CD8-positive, alpha-beta memory T cell (primary cell): ENCODE data around the gene KCNT1. TPM values are rescaled to one million over a fixed set of nuclear protein-coding genes. Genes with fewer than 3 reads are reported as not detected.
A peak's percentile ranks its signal among the peaks of the same experiment; 100 is the strongest.

Experiments
- CTCF ChIA-PET: fragments of 350-600 bp; sonication (Branson Sonifier 250); formaldehyde crosslinking; loops from one replicate; lab custom pipeline; 2021; ENCODE audit warnings: antibody characterized with exemption; lab: Charles Lee
- POLR2A ChIA-PET: fragments of 350-600 bp; sonication (Branson Sonifier 250); formaldehyde crosslinking; loops from one replicate; lab custom pipeline; 2021; ENCODE audit warnings: antibody characterized with exemption; lab: Charles Lee
- DNase-seq, 5 donors: peaks; one replicate each; pipeline versions ENCODE4 v3.0.0 to v3.0.0-alpha.2; 2020 to 2022; ENCODE audit warnings: mixed read lengths in 1 of 5
- H3K27ac ChIP-seq: one replicate; pipeline ENCODE4 v1.7.0; 2013; ENCODE audit warnings: low read depth, mild to moderate bottlenecking, low read length, moderate library complexity
- H3K27me3 ChIP-seq: 2 replicates; pipeline ENCODE4 v1.7.0; 2013; ENCODE audit warnings: low read length, mild to moderate bottlenecking; ENCODE audit not compliant: insufficient read depth, poor library complexity, severe bottlenecking
- H3K36me3 ChIP-seq: 2 replicates; pipeline ENCODE4 v1.7.0; 2013; ENCODE audit warnings: mild to moderate bottlenecking, low read length, moderate library complexity; ENCODE audit not compliant: insufficient read depth
- H3K4me1 ChIP-seq: 2 replicates; pipeline ENCODE4 v1.7.0; 2013; ENCODE audit warnings: mild to moderate bottlenecking, low read length, moderate library complexity; ENCODE audit not compliant: insufficient read depth
- H3K4me3 ChIP-seq: 2 replicates; pipeline ENCODE4 v1.7.0; 2013; ENCODE audit warnings: mild to moderate bottlenecking, low read length
- H3K9me3 ChIP-seq: 2 replicates; pipeline ENCODE4 v1.7.0; 2013; ENCODE audit warnings: mild to moderate bottlenecking, low read length
- H3K27ac Mint-ChIP-seq, 8 donors: one replicate each; pipeline ENCODE4 v1.8.0; 2020 to 2021; ENCODE audit warnings: mixed read lengths in 8 of 8, mild to moderate bottlenecking in 6 of 8, inconsistent platforms in 3 of 8, moderate library complexity in 3 of 8
- H3K27me3 Mint-ChIP-seq, 2 donors: one replicate each; pipeline ENCODE4 v1.8.0; 2020 to 2021; ENCODE audit warnings: mixed read lengths in 2 of 2, mild to moderate bottlenecking in 1 of 2, moderate library complexity in 1 of 2
- H3K36me3 Mint-ChIP-seq, 3 donors: one replicate each; pipeline ENCODE4 v1.8.0; 2020 to 2021; ENCODE audit warnings: mixed read lengths in 3 of 3, inconsistent platforms in 1 of 3, mild to moderate bottlenecking in 1 of 3
- H3K4me1 Mint-ChIP-seq, 3 donors: one replicate each; pipeline ENCODE4 v1.8.0; 2020 to 2021; ENCODE audit warnings: mixed read lengths in 3 of 3, inconsistent platforms in 1 of 3, mild to moderate bottlenecking in 1 of 3
- H3K4me3 Mint-ChIP-seq, 7 donors: one replicate each; pipeline ENCODE4 v1.8.0; 2020 to 2021; ENCODE audit warnings: mixed read lengths in 7 of 7, mild to moderate bottlenecking in 6 of 7, moderate library complexity in 4 of 7, inconsistent platforms in 2 of 7
- H3K9me3 Mint-ChIP-seq, 5 donors: one replicate each; pipeline ENCODE4 v1.8.0; 2020 to 2022; ENCODE audit warnings: mixed read lengths in 5 of 5, mild to moderate bottlenecking in 3 of 5, moderate library complexity in 2 of 5, inconsistent platforms in 1 of 5
- polyA plus RNA-seq: library from polyadenylated mRNA; unstranded; fragments of 300-500 nt; fragmentation: Illumina TruSeq; gene quantifications from one replicate; pipeline ENCODE4 v1.2.3, GENCODE V29; 2021
- total RNA-seq, 2 experiments: library from RNA; stranded (reverse); gene quantifications; one replicate each; pipeline ENCODE4 v1.2.3, GENCODE V29; 2021

The KCNT1 gene
- total and polyA plus RNA-seq, 3 experiments from 2014 or later, result 0.16 TPM; not detected in 2

- no peak for DNase-seq
- Histone ChIP-seq H3K4me1 (no peaks in the 10 kb centered on the region), H3K9me3 (no peaks in the 10 kb centered on the region), H3K36me3 (no peaks in the 10 kb centered on the region), H3K4me3 (no peak overlapping the region), H3K27me3 (no peaks in the 10 kb centered on the region), H3K27ac (no peak overlapping the region)
- ChIA-PET POLR2A (no interaction called here), CTCF (no interaction called here)
- no peak overlapping the region for H3K4me3 Mint-ChIP-seq
- no peak overlapping the region for H3K27ac Mint-ChIP-seq
- peaks cover 6 to 19% (median 10%) of the 10 kb centered on the region in 3 donors for H3K36me3 Mint-ChIP-seq
- no peaks in the 10 kb centered on the region for H3K27me3 Mint-ChIP-seq
- peaks cover 0 to 2% (median 0%) of the 10 kb centered on the region in 5 donors for H3K9me3 Mint-ChIP-seq
- peaks cover 6 to 20% (median 20%) of the 10 kb centered on the region in 3 donors for H3K4me1 Mint-ChIP-seq
Measured at GRCh38 chr9:135835131-135835530, 133.1 kb downstream of the KCNT1 start.

- Mint-ChIP-seq H3K4me3 (no peak overlapping the region), H3K9me3 (peaks cover 3 to 7% (median 7%) of the 10 kb centered on the region in 5 donors), H3K27ac (no peak overlapping the region), H3K27me3 (no peaks in the 10 kb centered on the region), H3K36me3 (peaks cover 10 to 24% (median 17%) of the 10 kb centered on the region in 3 donors), H3K4me1 (peaks cover 7 to 10% (median 7%) of the 10 kb centered on the region in 3 donors)
- H3K27me3 ChIP-seq, result no peaks in the 10 kb centered on the region
- H3K4me1 ChIP-seq, result no peaks in the 10 kb centered on the region
- H3K36me3 ChIP-seq, result no peaks in the 10 kb centered on the region
- DNase-seq, result no peak
- ChIA-PET POLR2A (no interaction called here), CTCF (no interaction called here)
- no peak overlapping the region for H3K27ac ChIP-seq
- H3K9me3 ChIP-seq, result no peaks in the 10 kb centered on the region
- H3K4me3 ChIP-seq, result no peak overlapping the region
Measured at GRCh38 chr9:135839516-135839915, 137.5 kb downstream of the KCNT1 start.

- CTCF ChIA-PET, result no interaction called here
- no peak for DNase-seq
- Mint-ChIP-seq H3K4me3 (no peak overlapping the region), H3K4me1 (peaks cover 7 to 10% (median 8%) of the 10 kb centered on the region in 3 donors), H3K9me3 (peaks cover 7 to 11% (median 9%) of the 10 kb centered on the region in 5 donors), H3K36me3 (peaks cover 13 to 28% (median 23%) of the 10 kb centered on the region in 3 donors), H3K27ac (peak overlapping the region in 1 of 8 donors; percentile 11), H3K27me3 (no peaks in the 10 kb centered on the region)
- Histone ChIP-seq H3K27me3 (no peaks in the 10 kb centered on the region), H3K36me3 (no peaks in the 10 kb centered on the region), H3K9me3 (no peaks in the 10 kb centered on the region), H3K4me1 (no peaks in the 10 kb centered on the region), H3K4me3 (no peak overlapping the region), H3K27ac (no peak overlapping the region)
- POLR2A ChIA-PET, result no interaction called here
Measured at GRCh38 chr9:135840107-135840506, 138.1 kb downstream of the KCNT1 start.

- H3K4me1 ChIP-seq, result no peaks in the 10 kb centered on the region
- no peak overlapping the region for H3K4me3 ChIP-seq
- no peak for DNase-seq
- Mint-ChIP-seq H3K9me3 (peaks cover 8 to 12% (median 9%) of the 10 kb centered on the region in 5 donors), H3K27ac (peak overlapping the region in 1 of 8 donors; percentile 11), H3K4me3 (no peak overlapping the region), H3K27me3 (no peaks in the 10 kb centered on the region), H3K4me1 (peaks cover 7 to 10% (median 8%) of the 10 kb centered on the region in 3 donors), H3K36me3 (peaks cover 13 to 32% (median 27%) of the 10 kb centered on the region in 3 donors)
- no peak overlapping the region for H3K27ac ChIP-seq
- no peaks in the 10 kb centered on the region for H3K9me3 ChIP-seq
- CTCF ChIA-PET, result no interaction called here
- H3K27me3 ChIP-seq, result no peaks in the 10 kb centered on the region
- POLR2A ChIA-PET, result no interaction called here
- no peaks in the 10 kb centered on the region for H3K36me3 ChIP-seq
Measured at GRCh38 chr9:135840539-135840938, 138.6 kb downstream of the KCNT1 start.

Other genes with a start within 250 kb of the KCNT1 start
- under 1 TPM; 0.59 to 0.84 TPM for gene PPP1R26, start 222.4 kb upstream of the KCNT1 start, total RNA-seq
- 0.47 TPM for gene PPP1R26, start 222.4 kb upstream of the KCNT1 start, polyA plus RNA-seq
- gene MRPS2, start 201.5 kb upstream of the KCNT1 start, total RNA-seq, result 10 to 100 TPM; 66.7 to 71.0 TPM
- gene MRPS2, start 201.5 kb upstream of the KCNT1 start, polyA plus RNA-seq, result 50.9 TPM
- not detected for gene LCN1, start 180.7 kb upstream of the KCNT1 start, total RNA-seq
- not detected for gene LCN1, start 180.7 kb upstream of the KCNT1 start, polyA plus RNA-seq
- gene OBP2A, start 156.1 kb upstream of the KCNT1 start, total RNA-seq, result not detected
- gene OBP2A, start 156.1 kb upstream of the KCNT1 start, polyA plus RNA-seq, result not detected
- not detected for gene PAEP, start 140.4 kb upstream of the KCNT1 start, total RNA-seq
- gene PAEP, start 140.4 kb upstream of the KCNT1 start, polyA plus RNA-seq, result not detected
- not detected for gene GLT6D1, start 62.6 kb upstream of the KCNT1 start, total RNA-seq
- not detected for gene GLT6D1, start 62.6 kb upstream of the KCNT1 start, polyA plus RNA-seq
- gene LCN9, start 38.9 kb upstream of the KCNT1 start, total RNA-seq, result not detected
- gene LCN9, start 38.9 kb upstream of the KCNT1 start, polyA plus RNA-seq, result not detected
- gene SOHLH1, start 2.7 kb upstream of the KCNT1 start, total RNA-seq, result not detected
- gene SOHLH1, start 2.7 kb upstream of the KCNT1 start, polyA plus RNA-seq, result not detected
- 10 to 100 TPM; 30.4 to 33.7 TPM for gene CAMSAP1, start 205.4 kb downstream of the KCNT1 start, total RNA-seq
- gene CAMSAP1, start 205.4 kb downstream of the KCNT1 start, polyA plus RNA-seq, result 2.2 TPM